GM21526 (cell line): ENCODE measurements around the gene PPP1R15A.
"Not testable (repeated sequence)": the region's sequence is repeated elsewhere in the genome, so short reads cannot be mapped to it uniquely, and the experiment has no call there.

Experiments
- ATAC-seq: cut with Tn5 transposase; IDR thresholded peaks from one replicate; pipeline ENCODE4 v1.9.1; 2021; ENCODE audit warnings: moderate library complexity; ENCODE audit not compliant: unreplicated experiment, low FRiP score

PPP1R15A gene

DNA sequence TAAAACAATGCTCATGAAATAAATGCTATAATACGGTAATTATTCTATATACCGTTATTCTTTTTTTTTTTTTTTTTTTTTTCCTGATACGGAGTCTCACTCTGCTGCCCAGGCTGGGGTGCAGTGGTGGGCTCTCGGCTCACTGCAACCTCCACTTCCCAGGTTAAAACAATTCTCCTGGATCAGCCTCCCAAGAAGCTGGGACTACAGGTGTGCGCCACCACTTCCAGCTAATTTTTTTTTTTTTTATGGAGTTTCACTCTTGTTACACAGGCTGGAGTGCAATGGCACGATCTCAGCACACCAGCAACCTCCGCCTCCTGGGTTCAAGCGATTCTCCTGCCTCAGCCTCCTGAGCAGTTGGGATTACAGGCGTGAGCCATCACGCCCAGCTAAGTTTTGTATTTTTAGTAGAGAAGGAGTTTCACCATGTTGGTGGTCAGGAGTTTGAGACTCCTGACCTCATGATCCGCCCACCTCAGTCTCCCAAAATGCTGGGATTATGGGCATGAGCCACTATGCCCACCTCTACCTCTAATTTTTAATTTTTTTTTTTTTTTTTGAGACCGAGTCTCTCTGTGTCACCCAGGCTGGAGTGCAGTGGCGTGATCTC is 6.9 kb downstream of the PPP1R15A start:
- ATAC-seq: no peak

DNA sequence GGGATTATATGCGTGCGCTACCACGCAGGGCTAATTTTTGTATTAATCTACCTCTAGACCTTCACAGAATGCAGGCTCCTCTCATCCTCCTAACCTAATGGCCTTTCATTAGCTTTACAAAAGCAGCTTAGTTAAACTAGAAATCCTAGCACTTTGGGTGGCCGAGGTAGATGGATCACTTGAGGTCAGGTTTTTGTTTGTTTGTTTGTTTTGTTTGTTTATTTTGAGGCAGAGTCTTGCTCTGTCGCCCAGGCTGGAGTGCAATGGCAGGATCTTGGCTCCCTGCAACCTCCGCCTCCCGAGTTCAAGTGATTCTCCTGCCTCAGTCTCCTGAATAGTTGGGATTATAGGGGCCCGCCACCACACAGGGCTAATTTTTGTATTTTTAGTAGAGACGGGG is 7.5 kb downstream of the PPP1R15A start:
- not testable (repeated sequence) for ATAC-seq

DNA sequence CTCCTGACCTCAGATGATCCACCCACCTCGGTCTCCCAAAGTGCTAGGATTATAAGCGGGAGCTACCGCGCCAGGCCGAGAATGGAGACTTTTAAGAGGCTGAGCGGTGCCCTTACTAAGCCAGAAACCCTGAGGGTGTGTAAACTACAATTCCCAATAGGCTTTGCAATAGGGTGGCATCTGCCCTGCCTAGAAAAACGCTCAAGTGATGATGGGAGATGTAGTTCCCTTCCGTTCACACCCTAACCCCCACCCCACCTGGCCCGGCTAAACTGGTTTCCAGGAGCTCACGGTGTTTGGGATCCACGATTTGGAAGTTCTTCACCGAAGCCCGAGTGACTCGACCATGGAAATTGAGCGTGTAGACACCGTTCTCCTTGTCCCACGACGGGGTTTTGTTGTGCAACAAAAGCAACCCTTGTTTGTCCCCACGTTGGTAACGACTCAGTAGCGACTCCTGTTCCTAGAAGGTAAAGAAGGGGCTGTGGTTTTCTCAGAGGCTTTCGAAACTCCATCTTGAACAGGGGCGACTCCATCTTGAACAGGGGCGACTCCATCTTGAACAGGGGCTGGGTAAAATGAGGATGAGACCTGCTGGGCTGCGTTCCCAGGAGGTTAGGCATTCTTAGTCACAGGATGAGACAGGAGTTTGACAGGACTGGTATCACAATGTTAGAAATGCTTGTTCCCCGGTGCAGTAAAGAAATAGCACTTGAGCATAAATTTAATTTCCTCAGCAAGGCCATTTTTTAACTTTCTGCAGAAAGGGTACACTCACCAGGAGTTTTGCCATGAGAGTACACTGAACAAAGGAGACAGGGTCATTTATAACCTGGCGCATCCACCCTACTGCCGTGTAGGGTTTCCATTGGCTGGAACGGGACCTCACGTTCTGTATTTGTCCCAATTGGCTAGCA is 9.8 kb downstream of the PPP1R15A start:
- no peak for ATAC-seq

DNA sequence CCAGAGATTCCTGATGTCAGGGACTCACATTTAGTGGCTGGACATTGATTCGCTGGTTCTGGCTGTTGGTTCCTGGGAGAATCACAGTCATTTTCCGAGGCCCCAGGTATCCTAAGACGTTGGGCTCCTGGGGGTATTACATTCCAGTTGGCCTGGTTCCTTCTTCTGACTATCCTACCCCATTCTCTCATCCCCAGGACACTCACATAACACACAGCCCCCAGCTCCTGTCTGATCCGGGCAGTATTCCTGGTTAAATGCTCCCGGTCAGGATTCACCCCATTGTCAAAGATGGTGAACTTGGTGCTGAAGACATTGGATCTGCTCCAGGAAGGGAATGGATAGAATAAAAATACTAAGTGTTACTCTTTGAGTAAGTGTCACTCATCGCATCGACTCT is 11.5 kb downstream of the PPP1R15A start:
- no peak for ATAC-seq

DNA sequence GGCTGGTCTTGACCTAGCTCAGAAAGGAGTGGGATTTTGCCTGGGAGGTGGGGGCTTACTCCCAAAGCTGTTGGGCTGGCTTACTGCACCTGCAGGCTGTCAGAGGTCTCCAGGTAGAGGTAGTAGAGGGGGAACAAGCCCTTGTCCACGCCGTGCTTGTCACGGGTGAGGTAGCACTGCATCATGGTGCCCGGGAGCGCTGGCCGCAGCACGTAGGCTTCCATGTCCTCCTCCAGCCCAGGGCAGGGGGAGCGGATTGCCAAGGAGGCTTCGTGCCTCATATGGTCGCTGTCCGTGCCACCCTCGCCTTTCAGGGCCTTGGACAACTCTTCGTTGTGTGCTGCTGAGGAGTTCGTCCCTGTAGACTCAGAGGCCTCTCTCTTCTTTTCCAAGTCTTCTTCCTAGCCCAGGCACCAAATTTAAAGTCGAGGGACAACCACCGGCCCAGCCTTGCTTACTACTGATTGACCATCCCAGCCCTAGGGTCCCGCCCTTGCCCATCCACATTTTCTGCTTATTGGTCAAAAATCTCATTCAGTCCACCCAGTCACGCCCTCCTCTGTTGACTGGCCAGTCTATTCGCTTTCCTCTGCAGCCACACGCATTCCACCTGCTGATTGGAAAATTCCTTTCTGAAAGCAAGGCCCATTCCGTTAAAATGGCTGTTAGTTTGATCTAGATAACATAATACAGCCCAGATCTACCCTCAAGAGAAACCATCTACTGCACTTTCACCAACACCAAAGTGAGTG is 15.8 kb downstream of the PPP1R15A start:
- no peak for ATAC-seq

DNA sequence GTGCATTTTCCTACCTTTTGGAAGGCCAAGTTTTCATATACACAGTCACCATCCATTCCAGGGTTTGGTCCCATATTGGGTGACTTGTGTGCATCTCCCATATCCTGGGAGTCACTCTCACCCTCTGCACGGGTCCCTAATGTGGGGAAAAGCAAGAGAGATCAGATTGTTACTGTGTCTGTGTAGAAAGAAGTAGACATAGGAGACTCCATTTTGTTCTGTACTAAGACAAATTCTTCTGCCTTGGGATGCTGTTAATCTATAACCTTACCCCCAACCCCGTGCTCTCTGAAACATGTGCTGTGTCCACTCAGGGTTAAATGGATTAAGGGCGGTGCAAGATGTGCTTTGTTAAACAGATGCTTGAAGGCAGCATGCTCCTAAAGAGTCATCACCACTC is 17.3 kb downstream of the PPP1R15A start:
- not testable (repeated sequence) for ATAC-seq

DNA sequence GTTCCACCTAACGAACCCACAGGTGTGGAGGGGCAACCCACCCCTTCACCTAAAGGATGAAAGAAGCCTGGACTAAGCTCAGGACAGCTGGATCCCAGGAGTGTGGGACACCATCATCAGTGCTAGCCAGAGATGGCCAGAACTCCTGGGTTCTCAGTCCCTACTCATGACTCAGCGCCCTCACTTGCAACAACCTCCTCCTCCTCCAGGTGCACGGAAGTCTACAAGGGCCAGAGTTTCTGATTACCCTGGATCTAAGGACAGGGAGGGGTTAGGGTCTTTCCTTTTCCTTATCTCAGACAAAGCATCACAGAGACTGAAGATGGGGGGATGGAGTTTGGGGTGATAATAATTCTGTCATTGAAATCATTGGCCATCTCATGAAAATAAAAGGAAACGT is 18.3 kb downstream of the PPP1R15A start:
- ATAC-seq: no peak

DNA sequence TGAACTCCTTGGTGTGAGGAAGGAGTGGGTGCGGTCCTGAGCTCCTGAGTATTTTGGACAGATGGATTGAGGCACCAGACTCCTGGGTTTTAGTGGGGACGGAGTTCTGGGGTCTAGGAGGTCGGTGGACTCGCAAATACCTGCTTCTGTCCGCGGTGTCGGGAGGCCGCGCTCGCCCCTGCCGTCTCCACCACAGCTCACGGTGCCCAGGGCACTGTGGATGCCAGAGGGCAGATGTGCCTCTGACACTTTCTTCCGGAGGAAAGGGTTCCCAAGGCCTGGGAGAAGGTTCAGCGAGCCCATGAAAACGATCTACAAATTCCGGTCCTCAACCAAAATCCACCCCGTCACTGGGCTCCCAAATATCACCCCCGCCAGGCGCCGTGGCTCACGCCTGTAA is 23.0 kb downstream of the PPP1R15A start:
- no peak for ATAC-seq

DNA sequence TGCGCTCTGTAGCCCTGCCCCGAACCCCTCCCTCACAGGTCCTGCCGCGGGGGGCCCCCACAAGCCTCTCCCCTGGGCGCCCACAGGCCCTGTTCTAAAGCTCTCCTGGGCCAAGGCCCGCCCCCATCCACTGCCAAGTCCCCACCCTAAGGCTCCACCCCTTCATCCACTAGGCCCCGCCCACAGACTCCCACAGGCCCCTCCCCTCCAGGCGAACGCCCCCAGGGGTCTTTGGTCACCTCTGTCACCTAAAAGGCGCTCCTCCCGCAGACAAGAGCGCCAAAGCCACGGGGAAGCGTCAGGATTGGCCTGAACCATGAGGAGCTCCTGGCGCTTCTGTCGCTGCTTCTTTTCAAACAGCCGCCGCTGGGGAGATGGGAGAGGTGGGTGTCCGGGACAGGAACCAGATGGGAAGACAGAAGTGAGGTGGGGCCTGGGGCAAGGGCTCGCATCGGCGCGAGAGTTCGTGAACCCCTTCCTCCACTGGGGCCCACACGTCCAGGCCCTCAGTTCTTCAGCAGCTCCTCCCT is 24.0 kb downstream of the PPP1R15A start:
- ATAC-seq: no peak

DNA sequence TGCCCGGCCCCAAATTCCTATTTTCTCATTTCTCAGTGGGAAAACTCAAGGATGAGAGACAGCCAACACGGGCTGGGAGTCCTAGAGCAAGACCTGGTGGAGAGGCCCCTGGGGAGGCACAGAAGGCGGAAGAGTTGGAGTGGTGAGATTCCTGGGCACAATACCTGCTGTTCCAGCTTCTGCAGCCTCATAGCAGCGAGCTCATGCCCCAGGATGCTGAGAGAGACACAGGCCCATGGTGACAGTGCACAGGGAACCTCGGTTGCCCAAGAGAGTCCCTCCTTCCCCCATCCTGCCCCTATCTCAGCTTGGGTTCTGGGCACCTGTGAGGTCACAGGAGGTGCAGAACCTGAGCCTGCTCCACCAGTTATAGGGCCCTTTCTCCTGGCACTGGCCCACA is 25.0 kb downstream of the PPP1R15A start:
- no peak for ATAC-seq

DNA sequence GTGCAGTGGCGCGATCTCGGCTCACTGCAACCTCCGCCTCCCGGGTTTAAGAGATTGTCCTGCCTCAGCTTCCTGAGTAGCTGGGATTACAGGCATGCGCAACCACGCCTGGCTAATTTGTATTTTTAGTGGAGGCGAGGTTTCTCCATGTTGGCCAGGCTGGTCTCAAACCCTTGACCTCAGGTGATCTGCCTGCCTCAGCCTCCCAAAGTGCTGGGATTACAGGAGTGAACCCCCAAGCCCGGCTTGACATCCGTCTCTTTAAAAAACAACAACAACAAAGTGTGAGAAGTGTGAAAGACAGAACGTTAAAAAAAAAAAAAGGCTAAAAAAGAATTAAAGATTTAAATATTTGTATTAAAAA is 27.1 kb downstream of the PPP1R15A start:
- ATAC-seq: not testable (repeated sequence)

DNA sequence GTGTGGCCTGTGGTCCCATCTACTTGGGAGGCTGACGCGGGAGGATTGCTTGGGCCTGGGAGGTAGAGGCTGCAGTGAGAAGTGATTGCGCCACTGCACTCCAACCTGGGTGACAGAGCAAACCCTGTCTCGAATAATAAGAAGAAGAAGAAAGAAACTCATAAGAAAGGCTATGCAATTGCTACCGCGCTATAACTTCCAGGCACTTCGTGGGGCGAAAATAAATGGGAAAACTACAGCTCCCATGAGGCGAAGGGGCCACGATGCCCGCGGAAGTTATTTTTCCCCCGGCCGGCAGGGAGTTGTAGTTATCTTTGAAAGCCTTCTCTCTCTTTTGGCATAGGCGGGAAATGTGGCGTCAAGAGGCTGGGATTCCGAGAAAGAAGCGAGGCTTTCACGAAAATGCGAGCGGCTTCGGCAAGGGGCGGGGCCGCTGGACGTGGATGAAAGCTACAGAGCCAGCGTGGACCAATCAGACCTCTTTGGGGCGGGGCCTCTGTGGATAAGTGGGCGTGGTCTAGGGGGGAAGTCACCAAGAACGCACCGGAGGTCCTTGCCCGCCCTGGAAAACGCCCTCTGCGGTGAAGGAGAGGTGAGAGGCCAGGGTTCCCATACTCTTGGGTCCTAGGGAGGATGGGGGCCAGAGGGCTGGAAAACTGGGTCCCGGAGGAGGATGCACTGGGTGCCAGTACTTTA is 27.7 kb downstream of the PPP1R15A start, which contains the start of gene NUCB1:
Gene NUCB1 (plus strand): TSS at position 532 of the 696 bp plus-strand sequence. CDS start 485 bp downstream, outside the sequence.
- peak; percentile 87 for ATAC-seq

DNA sequence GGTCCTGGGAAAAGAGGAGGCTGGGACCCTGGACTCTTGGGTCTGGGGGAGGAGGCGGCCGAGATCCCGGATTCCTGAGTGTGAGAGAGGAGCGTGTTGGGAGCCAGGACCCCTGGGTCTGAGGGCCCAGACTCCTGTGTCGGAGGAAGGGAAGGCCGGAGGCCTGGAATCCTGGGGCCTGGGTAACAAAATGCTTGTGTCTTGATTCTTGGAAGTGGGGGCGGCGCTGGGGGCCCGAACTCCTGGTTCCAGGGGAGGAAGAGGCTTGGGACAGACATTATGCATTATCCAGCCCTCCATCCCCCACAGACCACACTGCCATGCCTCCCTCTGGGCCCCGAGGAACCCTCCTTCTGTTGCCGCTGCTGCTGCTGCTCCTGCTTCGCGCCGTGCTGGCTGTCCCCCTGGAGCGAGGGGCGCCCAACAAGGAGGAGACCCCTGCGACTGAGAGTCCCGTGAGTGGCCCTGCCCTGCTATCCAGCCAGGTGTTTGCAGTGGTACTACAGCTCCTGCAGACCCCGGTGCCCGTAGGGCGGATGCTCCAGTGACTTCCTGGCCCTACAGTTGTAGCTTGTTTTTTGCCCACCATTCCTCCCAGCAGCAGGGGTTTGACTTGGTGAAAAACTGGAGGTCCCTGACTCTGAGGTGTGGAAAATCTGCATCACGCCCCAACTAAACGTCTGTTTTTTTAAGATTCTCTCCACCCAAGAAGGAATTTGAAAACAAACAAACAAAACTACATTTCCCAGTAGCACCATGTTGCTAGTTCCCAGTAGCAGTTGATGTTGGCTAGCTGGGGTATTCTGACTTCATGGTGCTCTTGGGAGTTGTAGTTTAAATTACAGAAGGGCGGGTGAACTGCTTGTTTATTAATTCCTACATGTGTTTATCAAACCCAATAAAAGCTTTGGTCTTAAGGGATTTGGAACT is 28.5 kb downstream of the PPP1R15A start:
- peak; percentile 12 for ATAC-seq

DNA sequence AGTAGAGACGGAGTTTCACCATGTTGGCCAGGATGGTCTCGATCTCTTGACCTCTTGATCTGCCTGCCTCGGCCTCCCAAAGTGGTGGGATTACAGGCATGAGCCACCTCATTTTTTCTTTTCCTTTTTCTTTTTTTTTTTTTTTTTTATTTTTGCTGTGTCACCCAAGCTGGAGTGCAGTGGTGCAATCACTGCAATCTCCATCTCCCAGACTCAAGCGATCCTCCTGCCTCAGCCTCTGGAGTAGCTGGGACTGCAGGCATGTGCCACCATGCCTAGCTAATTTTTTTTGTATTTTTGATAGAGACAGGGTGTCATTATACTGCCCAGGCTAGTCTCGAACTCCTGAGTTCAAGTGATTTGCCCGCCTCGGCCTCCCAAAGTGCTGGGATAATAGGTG is 30.1 kb downstream of the PPP1R15A start:
- ATAC-seq: not testable (repeated sequence)

DNA sequence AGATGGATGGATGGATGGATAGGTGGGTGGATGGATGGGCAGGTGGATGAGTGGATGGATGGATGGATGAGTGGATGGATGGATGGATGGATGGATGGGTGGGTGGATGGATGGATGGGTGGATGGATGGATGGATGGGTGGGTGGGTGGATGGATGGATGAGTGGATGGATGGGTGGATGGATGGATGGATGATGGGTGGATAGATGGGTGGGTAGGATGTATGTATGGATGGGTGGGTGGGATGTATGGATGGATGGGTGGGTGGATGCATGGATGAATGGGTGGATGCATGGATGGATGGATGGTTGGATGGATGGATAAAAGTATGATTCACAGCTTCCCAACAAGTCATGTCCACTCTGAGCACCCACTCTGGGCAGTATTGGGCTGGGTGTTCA is 31.6 kb downstream of the PPP1R15A start:
- not testable (repeated sequence) for ATAC-seq

DNA sequence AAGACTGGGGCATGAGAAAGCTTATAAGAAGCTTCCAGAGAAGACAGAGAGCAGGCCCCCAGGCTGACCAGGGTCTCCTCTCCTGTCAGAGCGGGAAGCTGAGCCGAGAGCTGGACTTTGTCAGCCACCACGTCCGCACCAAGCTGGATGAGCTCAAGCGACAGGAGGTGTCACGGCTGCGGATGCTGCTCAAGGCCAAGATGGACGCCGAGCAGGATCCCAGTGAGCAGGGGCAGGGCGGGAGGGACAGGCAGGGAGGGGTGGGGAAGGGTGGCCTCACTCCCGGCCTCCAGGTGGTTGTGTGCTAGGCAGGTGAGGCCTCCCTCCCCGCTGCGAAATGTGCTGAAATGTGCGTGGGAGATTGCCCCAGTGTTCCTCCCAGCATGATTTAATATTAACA is 33.4 kb downstream of the PPP1R15A start:
- ATAC-seq: no peak

DNA sequence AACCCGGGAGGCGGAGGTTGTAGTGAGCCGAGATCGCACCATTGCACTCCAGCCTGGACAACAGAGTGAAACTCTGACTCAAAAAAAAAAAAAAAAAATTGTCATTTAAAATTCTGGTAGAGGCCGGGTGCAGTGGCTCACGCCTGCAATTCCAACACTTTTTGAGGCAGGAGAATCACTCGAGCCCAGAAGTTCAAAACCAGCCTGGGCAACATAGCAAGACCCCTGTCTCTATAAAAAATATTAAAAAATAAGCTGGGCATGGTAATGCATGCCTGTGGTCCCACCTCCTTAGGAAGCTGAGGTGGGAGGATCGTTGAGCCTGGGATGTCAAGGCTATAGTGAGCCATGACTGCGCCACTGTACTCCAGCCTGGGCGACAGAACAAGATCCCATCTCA is 34.1 kb downstream of the PPP1R15A start:
- ATAC-seq: no peak

DNA sequence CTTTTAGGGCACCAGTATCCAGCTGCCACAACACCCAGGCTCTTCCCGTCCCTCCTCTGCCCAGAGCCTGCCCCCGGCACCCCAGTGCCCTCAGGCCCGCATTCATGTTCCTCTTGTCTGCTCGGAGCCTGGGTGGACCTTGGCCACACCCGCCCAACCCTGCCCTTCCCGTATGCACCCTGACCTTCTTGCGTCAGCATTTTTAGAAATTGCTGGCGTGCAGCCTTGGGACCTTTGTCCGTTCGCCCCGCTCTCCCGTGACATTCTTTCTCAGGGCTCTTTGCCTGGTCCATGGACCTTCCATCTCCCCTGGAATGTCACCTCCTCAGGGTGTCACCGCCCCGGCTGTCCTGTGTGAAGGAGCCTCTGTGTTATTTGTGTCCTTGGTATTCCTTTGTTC is 35.5 kb downstream of the PPP1R15A start:
- no peak for ATAC-seq

DNA sequence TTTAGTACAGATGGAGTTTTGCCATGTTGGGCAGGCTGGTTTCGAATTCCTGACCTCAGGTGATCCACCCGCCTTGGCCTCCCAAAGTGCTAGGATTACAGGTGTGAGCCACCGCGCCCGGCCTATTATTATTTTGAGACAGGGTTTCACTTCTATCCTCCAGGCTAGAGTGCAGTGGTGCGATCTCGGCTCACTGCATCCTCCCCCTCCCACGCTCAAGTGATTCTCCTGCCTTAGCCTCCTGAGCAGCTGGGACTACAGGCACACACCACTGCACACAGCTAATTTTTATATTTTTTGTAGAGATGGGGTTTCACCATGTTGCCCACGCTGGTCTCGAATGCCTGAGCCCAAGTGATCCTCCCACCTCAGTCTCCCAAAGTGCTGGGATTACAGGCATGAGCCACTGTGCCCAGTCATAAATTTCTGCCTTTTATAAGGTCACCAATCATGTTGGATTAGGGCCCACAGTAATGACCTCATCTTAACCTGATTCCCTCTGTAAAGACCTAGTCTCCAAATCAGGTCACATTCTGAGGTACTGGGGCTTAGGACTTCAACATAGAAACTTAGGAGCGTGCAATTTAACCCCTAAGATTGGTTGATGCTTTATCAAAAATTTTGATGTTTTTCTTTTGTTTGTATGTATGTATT is 37.3 kb downstream of the PPP1R15A start:
- ATAC-seq: not testable (repeated sequence)
